ENCODE measurements around the gene PTPRH. TPM values are rescaled to one million over a fixed set of nuclear protein-coding genes. Genes with fewer than 3 reads are reported as not detected.

The PTPRH gene
- total RNA-seq, 1 experiment from 2014 or later = 0.17 TPM

DNA sequence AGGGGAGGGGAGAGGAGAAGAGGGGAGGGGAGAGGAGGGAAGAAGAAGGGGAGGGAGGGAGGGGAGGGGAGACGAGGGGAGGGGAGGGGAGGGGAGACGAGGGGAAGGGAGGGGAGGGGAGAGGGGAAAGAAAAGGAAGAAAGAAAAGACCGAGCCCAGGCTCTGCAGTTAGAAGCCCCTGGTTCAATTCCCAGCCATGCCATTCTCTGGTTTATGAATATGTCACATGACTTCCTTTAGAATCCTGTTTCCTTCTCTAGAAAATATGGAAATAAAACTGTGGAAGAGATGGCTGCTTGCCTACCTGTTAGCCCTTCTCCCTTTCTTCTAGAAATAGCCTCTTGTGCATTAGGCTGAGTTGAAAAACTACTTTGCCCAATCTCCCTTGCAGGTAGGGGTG is 74.6 kb downstream of the PTPRH start:
- no peak overlapping the region for H3K27ac ChIP-seq (ENCODE audit: low read depth, low read length, poor library complexity, severe bottlenecking)
- BruUV-seq (replicated peaks) = no TSS peak
- ChIA-PET POLR2A (ENCODE audit: low non-redundant PET) (no interaction called here), CTCF (no interaction called here)
- no peaks in the 10 kb centered on the region for H3K27me3 ChIP-seq (replicated peaks; ENCODE audit: insufficient read depth, low read depth, low read length, poor library complexity)
- TF ChIP-seq CTCF (conservative IDR thresholded peaks at IDR 0.05; ENCODE audit: low read depth, low read length) (no peak), EZH2 (IDR thresholded peaks at IDR 0.05; ENCODE audit: borderline replicate concordance, low read depth, low read length, poor library complexity, severe bottlenecking) (no peak)
- H3K4me3 ChIP-seq (ENCODE audit: low read depth, low read length, poor library complexity, severe bottlenecking) = no peak overlapping the region
- no peaks in the 10 kb centered on the region for H3K9me3 ChIP-seq (ENCODE audit: low read depth, low read length, poor library complexity, severe bottlenecking)
- DNase-seq (ENCODE audit: low spot score) = no peak
- H3K36me3 ChIP-seq (ENCODE audit: insufficient read depth, low read length, poor library complexity, severe bottlenecking) = no peaks in the 10 kb centered on the region
- intact Hi-C loops (cut with micrococcal nuclease; ENCODE audit: unreplicated experiment) = no loop called here
- H3K4me1 ChIP-seq (ENCODE audit: insufficient read depth, low read length, poor library complexity, severe bottlenecking) = peaks cover 4% of the 10 kb centered on the region

DNA sequence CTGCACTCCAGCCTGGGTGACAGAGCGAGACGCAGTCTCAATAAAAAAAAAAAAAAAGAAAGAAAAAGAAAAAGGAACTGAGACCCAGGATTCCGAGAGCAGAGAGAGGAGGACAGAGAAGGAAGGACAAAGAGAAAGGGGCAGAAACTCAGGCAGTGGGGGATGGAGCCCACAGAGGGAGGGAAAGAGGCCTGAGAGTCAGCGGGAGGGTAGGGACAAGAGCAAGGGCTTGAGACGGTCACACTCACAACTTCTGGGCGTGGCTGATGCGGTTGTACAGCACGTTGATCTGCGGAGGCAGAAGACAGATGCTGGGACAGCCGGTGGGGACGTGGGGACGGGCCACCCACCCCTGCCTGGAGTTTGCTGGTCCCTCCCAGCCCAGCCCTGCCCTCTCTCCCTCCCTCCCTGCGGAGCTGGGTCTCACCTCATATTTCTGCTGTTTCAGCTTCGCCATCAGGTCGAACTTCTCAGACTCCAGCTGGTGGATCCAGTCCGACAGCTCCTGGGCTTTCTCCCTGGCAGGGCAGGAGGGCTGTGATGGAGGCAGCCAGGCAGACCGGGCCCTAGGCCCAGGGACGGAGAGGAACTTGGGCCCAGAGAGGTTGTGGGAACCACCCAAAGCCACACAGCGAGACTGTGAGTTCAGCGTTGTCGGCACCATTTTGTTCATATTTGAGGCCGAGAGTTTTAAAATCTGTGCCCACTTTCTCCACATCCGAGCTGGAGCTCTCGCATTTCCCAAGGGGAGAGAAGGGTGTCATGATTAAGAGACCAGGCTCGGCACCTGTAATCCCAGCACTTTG is 75.5 kb downstream of the PTPRH start:
- no peaks in the 10 kb centered on the region for H3K9me3 ChIP-seq (ENCODE audit: low read depth, low read length, poor library complexity, severe bottlenecking)
- ChIA-PET POLR2A (ENCODE audit: low non-redundant PET) (interaction anchor here (0.5 kb wide), 1 partner anchor 15 kb away, joined by 4 read pairs; the partner anchor contains the start of gene TNNT1), CTCF (no interaction called here)
- no peaks in the 10 kb centered on the region for H3K36me3 ChIP-seq (ENCODE audit: insufficient read depth, low read length, poor library complexity, severe bottlenecking)
- H3K4me3 ChIP-seq (ENCODE audit: low read depth, low read length, poor library complexity, severe bottlenecking) = no peak overlapping the region
- peaks cover 4% of the 10 kb centered on the region for H3K4me1 ChIP-seq (ENCODE audit: insufficient read depth, low read length, poor library complexity, severe bottlenecking)
- TF ChIP-seq CTCF (conservative IDR thresholded peaks at IDR 0.05; ENCODE audit: low read depth, low read length) (no peak), EZH2 (IDR thresholded peaks at IDR 0.05; ENCODE audit: borderline replicate concordance, low read depth, low read length, poor library complexity, severe bottlenecking) (no peak)
- DNase-seq (ENCODE audit: low spot score) = no peak
- intact Hi-C loops (cut with micrococcal nuclease; ENCODE audit: unreplicated experiment) = no loop called here
- no peak overlapping the region for H3K27ac ChIP-seq (ENCODE audit: low read depth, low read length, poor library complexity, severe bottlenecking)
- no TSS peak for BruUV-seq (replicated peaks)
- H3K27me3 ChIP-seq (replicated peaks; ENCODE audit: insufficient read depth, low read depth, low read length, poor library complexity) = no peaks in the 10 kb centered on the region

- Histone ChIP-seq H3K27me3 (replicated peaks; ENCODE audit: insufficient read depth, low read depth, low read length, poor library complexity) (no peaks in the 10 kb centered on the region), H3K4me3 (ENCODE audit: low read depth, low read length, poor library complexity, severe bottlenecking) (no peak overlapping the region), H3K4me1 (ENCODE audit: insufficient read depth, low read length, poor library complexity, severe bottlenecking) (peaks cover 4% of the 10 kb centered on the region), H3K9me3 (ENCODE audit: low read depth, low read length, poor library complexity, severe bottlenecking) (no peaks in the 10 kb centered on the region), H3K36me3 (ENCODE audit: insufficient read depth, low read length, poor library complexity, severe bottlenecking) (no peaks in the 10 kb centered on the region), H3K27ac (ENCODE audit: low read depth, low read length, poor library complexity, severe bottlenecking) (no peak overlapping the region)
- no peak for DNase-seq (ENCODE audit: low spot score)
- intact Hi-C loops (cut with micrococcal nuclease; ENCODE audit: unreplicated experiment) = no loop called here
- TF ChIP-seq EZH2 (IDR thresholded peaks at IDR 0.05; ENCODE audit: borderline replicate concordance, low read depth, low read length, poor library complexity, severe bottlenecking) (no peak), CTCF (conservative IDR thresholded peaks at IDR 0.05; ENCODE audit: low read depth, low read length) (no peak)
- no TSS peak for BruUV-seq (replicated peaks)
- CTCF ChIA-PET = no interaction called here
- POLR2A ChIA-PET (ENCODE audit: low non-redundant PET) = no interaction called here
Measured at GRCh38 chr19:55132453-55133129, 76.7 kb downstream of the PTPRH start.

All from A673 (cell line).